HG02588 (cell line): ENCODE measurements around the gene PTPRE.

Source experiments
- ATAC-seq: cut with Tn5 transposase; IDR thresholded peaks from one replicate; pipeline ENCODE4 v1.9.1; 2021; ENCODE audit warnings: mild to moderate bottlenecking, moderate library complexity; ENCODE audit not compliant: unreplicated experiment

PTPRE gene

GRCh38 chr10:127882391-127882790 is 24.5 kb upstream of the PTPRE start:
- no peak for ATAC-seq

DNA sequence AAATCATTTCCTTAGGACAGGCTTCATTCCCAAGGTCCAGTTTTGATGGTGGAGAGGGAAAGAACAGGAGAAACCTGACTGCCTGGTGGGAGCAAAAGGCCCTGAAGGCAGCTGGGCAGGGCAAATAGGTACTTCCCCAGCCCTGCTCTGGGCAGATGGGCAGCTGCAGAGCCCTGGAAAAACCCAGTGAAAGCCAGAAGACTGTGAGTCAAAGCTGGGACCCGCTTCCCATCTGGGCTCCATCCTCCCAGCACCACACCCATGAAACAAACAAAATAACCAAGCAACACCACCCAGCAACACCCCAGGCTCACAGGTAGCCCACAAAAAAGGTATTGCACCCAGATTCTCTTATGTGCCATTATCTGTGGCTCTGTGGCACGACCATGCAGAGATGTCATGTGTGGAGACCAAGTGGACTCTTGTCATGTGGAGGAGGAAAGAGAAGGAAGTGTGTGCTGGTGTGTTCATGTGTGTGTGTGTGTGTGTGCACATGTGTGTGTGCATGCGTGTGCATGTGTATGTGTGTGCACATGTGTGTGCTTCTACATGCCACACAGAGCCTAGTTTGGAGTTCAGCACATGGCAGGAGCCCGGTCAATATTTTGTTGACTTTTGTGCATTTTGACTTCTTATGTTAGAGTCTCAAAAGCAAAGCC is 24.0 kb upstream of the PTPRE start:
- ATAC-seq, result no peak

DNA sequence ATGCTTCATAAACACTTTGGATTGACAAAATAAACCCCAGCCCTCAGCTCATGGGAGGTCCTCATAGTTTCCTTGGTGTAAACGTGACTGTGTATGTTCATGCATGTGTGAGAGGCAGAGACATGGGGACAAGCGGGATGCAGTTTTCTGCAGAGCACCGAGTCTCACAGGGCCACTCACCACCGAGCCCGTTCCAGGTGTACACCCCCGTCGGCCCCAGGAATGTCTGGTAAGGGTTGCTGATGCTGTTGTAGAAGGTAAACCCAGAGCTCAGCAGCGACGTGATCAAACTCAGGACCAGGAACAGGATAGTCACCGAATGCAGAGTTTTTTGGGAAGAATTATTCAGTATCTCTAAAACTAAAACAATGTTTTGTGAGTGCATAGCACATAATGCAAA is 23.4 kb upstream of the PTPRE start:
- no peak for ATAC-seq

DNA sequence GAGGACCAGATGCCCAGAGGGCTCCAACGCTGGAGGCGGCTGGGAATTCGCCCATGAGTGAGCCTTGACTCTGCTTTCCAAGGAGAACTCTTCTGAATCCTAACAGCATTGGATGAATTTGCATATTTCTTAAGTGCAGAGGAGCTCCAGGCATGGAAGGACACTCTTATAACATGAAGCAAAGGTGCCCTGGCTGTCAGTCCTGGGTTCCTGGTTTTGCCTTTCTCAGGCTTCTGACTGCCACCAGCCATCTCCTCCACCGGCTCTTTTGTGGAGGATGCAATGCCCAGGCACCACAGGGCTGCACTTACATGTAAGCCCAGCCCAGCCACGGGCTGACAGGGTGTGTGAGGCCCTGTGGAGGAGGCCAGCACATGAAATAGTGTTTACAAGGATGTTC is 22.4 kb upstream of the PTPRE start:
- no peak for ATAC-seq

DNA sequence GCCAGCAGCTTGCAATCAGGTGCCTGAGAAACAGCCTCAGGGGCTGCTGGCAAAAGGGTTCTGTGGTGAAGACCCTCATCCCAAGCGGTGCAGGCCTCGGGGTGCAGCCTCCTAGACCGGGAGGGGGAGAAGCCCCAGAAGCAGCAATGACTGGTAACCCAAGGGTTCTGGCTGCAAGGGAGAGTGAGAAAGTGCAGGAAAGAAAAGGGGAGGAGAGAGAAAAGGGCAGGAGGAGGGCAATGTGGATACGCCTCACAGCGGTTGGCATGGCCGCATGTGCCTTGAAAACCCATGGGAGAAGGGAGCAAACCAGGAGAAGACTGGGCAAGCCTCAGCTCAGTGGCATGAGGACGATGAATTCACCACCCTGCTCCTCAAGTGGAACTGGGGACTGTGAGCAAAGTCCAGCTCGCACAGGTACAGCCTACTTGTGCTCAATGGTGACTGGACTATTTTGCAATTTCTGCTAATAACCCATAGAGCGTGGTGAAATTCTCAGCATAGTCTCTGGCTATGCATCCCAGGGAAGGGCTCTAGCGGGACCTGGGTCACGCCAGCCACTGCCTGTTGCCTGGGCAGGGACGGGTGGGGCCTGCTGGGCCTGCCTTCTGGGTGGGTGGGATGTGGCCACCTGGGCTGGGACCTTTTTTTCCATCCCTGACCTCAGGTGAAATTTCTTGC is 20.4 kb upstream of the PTPRE start:
- no peak for ATAC-seq

DNA sequence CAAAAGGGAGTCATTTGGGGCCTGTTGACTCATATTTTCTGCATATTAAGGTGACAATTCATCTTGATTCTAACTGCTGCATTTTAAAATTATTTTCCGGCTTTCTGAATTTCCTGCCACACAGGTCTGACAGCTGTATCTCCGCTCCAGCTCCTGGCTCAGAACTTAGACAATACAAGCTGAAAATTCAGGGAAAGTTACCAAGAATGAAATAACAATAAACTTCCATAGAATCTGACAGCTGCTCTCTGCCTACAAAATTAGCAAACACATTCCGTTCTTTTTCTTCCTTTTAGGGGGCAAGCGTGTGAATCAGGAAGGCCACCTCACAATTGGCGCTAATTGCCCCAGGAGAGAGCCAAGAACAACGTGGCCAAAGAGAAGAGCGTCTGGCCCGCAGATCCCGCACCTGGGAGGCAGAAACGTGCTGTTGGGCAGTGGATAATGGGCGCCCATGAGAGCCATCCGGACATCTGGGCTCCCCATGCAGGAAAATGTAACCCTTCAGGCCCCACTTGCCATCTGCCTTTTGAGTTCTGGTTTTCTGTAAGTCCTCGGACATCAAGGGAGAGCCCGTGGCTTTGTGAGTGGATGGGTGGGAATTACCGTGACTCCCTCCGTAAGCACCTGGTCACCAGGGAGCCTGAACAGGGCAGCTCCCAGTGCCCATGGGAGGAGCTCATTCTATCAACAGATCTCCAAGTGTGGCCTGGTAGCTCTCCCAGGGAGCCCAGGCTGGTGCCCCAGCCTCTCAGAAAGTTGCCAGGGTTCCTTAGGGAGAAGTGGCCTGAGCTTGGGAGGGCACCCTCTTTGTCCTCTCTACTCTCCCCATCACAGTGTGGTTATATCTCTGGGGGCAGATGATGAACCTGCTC is 19.1 kb upstream of the PTPRE start:
- ATAC-seq, result no peak

DNA sequence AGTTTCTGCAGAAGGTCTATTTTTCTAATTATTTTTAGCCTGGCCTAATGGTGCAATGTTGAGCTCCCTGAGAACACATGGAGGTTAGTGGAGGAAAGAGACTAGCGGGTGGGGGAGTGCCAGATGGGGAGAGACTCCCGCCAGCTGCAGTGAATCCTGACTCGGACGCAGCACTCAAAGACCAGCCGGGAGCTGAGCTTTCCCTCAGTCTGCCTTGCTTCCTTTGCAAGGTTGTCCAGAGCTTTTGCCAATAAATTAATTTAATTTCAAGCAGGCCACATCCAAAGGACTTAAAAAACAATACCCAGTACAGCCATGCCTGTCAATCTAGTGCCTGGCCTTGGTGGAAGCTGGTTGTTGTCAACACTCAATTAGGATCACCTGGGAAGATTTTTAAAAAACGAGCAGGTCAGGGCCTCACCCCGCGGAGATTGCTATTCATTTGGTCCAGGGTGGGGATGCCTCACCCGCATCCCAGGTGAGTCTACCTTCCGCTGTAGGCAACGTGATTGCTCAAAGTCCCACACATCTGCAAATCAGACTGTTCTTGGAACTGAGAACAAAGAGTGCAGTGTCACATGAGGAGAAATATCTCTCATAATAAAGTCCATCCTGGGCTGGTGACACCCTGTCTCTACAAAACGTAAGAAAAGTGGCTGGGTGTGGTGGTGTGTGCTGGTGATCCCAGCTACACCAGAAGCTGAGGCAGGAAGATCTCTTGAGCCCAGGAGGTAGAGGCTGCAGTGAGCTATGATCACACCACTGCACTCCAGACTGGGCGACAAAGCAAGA is 18.2 kb upstream of the PTPRE start:
- no peak for ATAC-seq

GRCh38 chr10:127889605-127890195 is 17.2 kb upstream of the PTPRE start:
- ATAC-seq, result no peak

- no peak for ATAC-seq
Measured at GRCh38 chr10:127890216-127890615, 16.7 kb upstream of the PTPRE start.

DNA sequence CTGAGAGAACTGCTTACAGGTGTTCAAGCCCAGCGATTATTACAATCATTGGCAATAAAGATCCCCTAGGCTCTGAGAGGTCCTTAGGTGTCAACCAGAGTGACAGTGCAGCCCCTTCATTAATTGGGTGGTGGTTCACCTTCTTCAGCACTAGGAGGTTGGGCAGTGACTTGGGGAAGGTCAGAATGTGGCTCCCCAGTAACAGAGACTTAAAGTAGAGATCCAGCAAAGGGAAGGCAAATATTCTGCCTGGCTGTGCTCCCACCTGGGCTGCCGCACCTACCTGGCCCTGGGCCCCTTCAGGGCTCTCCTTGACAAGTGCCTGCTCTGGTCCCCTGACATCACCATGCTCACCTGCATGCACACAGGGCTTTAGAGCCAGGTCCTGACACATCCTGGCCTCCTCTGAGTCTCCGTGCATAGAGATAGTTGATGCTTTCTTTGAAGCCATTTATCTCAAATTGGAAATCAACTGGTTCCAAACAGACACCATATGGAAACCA is 16.0 kb upstream of the PTPRE start:
- no peak for ATAC-seq

GRCh38 chr10:127892743-127893142 is 14.2 kb upstream of the PTPRE start, which contains the start of gene CLRN3:
CLRN3 (minus strand) TSS chr10:127892941; CDS start chr10:127892784, 157 bp downstream.
- ATAC-seq, result no peak

DNA sequence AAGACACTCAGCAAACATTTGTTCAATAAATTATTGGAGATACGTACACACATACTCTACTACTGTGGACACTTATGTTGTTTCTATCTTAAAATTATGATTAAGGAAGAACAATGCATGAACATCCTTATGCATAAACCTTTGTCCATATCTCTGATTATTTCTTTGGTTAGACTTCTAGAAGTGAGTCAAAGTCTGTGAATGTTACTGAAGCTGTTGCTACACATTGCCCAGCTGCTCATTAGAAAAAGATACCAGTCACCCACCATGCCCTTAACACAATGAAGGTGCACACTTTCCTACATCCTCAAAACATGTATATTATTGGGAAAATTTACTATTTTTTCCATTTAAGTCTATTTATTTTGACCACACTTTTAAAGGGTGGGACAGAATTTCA is 12.8 kb upstream of the PTPRE start:
- no peak for ATAC-seq

DNA sequence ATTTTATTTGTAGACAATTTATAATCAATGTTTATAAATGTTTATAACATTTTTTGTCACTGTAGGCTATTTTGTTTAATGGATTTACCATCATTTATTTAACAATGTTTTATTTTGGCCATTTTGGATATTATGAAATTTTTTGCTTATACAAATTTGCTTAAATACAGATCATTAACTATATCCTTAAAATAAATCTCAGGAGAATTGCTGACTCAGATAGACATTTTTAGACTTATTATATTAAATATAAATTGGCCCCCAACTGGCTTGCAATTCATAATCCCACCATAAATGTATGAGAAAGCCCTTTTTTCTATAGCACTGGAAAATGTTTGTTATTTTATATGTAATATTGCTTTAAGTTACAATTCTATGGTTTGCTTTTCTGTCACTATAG is 10.3 kb upstream of the PTPRE start:
- ATAC-seq, result no peak

DNA sequence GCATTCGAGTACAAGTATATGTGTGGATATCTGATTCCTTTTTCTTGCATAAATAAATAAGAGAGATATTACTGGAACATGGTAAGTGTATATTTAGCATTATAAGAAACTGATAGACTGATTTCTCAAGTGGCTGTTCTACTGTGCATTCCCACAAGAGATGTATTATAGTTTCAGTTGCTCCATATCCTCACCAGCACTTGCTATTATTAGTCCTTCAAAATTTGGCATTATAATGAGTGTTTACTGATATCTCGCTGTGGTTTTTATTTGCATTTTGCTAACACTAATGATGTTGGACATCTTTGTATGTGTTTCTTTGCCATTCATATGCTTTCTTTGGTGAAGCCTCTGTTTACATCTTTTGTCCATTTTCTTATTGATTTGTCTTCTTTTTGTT is 9.7 kb upstream of the PTPRE start:
- no peak for ATAC-seq

- ATAC-seq, result no peak
Measured at GRCh38 chr10:127899766-127900387, 7.0 kb upstream of the PTPRE start.

DNA sequence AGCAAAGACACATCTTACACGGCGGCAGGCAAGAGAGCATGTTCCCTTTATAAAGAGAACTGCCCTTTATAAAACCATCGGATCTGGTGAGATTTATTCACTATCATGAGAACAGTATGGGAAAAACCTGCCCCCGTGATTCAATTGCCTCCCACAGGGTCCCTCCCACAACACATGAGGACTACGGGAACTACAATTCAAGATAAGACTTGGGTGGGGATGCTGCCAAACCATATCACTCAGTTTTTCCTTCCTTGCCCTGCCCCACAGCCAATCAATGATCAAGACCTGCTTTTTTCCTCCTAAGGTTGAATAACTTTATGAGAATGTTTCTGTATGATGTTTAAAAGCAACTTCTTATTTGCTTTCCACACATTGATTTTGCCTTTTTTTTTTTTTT is 3.1 kb upstream of the PTPRE start:
- no peak for ATAC-seq

GRCh38 chr10:127904311-127905000 is 2.4 kb upstream of the PTPRE start:
- no peak for ATAC-seq

DNA sequence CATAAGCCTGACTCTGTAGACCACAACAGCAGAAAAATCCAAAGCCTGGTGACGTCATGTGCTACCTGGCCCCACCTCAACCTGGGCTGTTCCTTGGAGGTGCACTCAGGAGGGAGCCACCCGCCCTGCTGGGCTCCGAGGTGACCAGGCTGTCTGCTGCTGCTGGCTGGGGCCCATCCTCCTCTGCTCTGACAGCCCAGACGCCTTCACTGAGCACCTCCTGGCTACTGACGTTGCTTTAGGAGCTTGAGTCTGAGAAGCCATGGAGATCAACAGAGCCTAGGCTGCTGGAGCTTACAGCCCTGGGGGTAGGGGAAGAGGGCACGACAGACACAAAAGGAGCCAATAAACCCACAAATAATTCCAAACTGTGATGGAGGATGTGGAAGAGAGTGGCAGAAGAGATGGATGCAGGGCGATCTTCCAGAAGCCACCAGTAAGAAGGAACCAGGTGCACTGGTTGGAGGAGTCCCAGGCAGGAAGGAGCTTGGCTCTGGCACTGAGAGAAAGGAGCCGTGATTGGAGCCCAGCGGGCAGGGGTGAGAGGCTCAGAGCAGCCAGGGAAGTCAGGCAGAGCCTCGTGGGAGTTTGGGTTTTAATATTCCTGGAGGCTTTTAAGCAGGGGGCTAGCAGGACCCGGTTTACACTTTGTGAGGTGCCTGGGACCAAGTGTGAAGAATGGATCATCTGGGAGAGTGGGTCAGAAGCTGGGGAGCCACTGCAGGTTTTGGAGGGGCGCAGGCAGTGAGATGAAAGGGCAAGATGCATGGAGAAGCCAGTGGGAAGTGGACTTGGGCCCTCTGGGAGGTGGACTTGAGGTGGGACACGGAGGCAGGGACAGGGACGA is 1.7 kb upstream of the PTPRE start:
- no peak for ATAC-seq
